Dermis microvascular lymphatic vessel endothelial cell (primary cell): Measurements from ENCODE around the gene KRTAP21-2. TPM values are rescaled to one million over a fixed set of nuclear protein-coding genes. Genes with fewer than 3 reads are reported as not detected.

Experiments
- total RNA-seq: library from RNA; depleted of rRNA; stranded (reverse); fragments of >200 nt; gene quantifications from 2 replicates; pipeline ENCODE4 v1.2.1, GENCODE V29; 2014

KRTAP21-2 gene
- total RNA-seq, 1 donor from 2014 or later, result not detected

Other genes with a start within 250 kb of the KRTAP21-2 start
- not detected in 2 replicates for gene KRTAP19-5, start 245.1 kb downstream of the KRTAP21-2 start, total RNA-seq
- gene KRTAP19-6, start 205.4 kb downstream of the KRTAP21-2 start, total RNA-seq, result not detected in 2 replicates
- gene KRTAP19-7, start 185.9 kb downstream of the KRTAP21-2 start, total RNA-seq, result not detected in 2 replicates
- not detected in 2 replicates for gene KRTAP22-2, start 156.9 kb downstream of the KRTAP21-2 start, total RNA-seq
- gene KRTAP6-3, start 154.8 kb downstream of the KRTAP21-2 start, total RNA-seq, result not detected in 2 replicates
- not detected in 2 replicates for gene KRTAP6-2, start 148.4 kb downstream of the KRTAP21-2 start, total RNA-seq
- not detected in 2 replicates for gene KRTAP22-1, start 146.2 kb downstream of the KRTAP21-2 start, total RNA-seq
- not detected in 2 replicates for gene KRTAP6-1, start 133.3 kb downstream of the KRTAP21-2 start, total RNA-seq
- gene KRTAP20-1, start 130.8 kb downstream of the KRTAP21-2 start, total RNA-seq, result not detected in 2 replicates
- gene KRTAP20-4, start 126.6 kb downstream of the KRTAP21-2 start, total RNA-seq, result not detected in 2 replicates
- not detected in 2 replicates for gene KRTAP20-2, start 112.1 kb downstream of the KRTAP21-2 start, total RNA-seq
- gene KRTAP20-3, start 104.4 kb downstream of the KRTAP21-2 start, total RNA-seq, result not detected in 2 replicates
- gene KRTAP21-3, start 28.5 kb downstream of the KRTAP21-2 start, total RNA-seq, result not detected in 2 replicates
- gene KRTAP21-1, start 8.2 kb upstream of the KRTAP21-2 start, total RNA-seq, result not detected in 2 replicates
- gene KRTAP8-1, start 66.0 kb upstream of the KRTAP21-2 start, total RNA-seq, result not detected in 2 replicates
- gene KRTAP7-1, start 82.5 kb upstream of the KRTAP21-2 start, total RNA-seq, result not detected in 2 replicates
- gene KRTAP11-1, start 134.3 kb upstream of the KRTAP21-2 start, total RNA-seq, result not detected in 2 replicates